COLO668 (cell line): Measurements from ENCODE around the gene ZNF48.
"Not testable (repeated sequence)": the region's sequence is repeated elsewhere in the genome, so short reads cannot be mapped to it uniquely, and the experiment has no call there.

Source experiments
- DNase-seq: peaks from one replicate; lab custom pipeline; 2025; ENCODE audit not compliant: unreplicated experiment; lab: John Stamatoyannopoulos, UW

The ZNF48 gene

DNA sequence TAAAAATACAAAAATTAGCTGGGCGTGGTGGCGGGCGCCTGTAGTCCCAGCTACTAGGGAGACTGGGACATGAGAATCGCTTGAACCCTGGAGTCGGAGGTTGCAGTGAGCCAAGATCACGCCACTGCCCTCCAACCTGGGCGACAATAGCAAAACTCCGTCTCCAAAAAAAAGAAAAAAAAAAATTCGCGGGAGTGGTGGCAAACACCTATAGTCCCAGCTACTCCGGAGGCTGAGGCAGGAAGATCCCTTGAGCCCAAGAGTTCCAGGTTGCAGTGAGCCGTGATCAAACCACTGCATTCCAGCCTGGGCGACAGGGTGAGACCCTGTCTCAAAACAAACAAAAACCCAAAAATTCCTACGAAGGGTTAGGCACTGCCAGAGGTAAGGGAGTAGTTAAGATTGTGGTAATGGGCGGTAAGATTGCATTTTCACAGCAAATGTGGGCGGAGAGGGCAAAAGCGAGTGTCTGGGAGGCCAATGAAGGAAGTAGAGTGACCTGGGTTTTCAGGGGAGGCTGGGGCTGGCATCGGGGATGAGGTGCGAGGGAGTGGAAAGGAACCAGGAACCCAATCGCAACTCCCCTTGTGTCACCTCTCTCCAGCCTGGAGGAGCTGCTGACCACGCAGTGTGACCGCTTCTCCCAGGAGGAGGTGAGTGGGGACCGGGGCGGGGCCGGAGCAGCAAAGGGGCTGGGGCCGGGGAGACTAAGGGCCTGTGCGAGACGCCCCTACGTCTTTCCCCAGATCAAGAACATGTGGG, 18.0 kb upstream of the ZNF48 start:
- no peak for DNase-seq

DNA sequence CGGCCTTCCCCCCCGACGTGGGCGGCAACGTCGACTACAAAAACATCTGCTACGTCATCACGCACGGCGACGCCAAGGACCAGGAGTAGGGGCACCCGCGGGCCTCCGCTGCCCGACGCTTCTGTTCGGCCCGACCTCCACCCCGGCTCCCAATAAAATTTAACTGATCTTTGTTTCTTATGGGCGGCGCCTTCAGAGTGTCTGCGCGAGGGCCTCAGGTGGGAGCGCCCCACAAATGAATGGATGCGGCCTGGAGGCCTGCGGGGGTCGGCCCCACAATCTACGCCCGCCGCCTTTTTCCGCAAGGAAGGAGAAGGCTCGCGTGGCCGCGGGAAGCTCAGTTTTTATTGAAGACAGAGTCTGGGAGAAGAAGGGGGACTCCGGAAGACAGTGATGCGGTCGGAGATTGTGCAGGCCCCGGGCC, 17.4 kb upstream of the ZNF48 start:
- peak; percentile 91 for DNase-seq

DNA sequence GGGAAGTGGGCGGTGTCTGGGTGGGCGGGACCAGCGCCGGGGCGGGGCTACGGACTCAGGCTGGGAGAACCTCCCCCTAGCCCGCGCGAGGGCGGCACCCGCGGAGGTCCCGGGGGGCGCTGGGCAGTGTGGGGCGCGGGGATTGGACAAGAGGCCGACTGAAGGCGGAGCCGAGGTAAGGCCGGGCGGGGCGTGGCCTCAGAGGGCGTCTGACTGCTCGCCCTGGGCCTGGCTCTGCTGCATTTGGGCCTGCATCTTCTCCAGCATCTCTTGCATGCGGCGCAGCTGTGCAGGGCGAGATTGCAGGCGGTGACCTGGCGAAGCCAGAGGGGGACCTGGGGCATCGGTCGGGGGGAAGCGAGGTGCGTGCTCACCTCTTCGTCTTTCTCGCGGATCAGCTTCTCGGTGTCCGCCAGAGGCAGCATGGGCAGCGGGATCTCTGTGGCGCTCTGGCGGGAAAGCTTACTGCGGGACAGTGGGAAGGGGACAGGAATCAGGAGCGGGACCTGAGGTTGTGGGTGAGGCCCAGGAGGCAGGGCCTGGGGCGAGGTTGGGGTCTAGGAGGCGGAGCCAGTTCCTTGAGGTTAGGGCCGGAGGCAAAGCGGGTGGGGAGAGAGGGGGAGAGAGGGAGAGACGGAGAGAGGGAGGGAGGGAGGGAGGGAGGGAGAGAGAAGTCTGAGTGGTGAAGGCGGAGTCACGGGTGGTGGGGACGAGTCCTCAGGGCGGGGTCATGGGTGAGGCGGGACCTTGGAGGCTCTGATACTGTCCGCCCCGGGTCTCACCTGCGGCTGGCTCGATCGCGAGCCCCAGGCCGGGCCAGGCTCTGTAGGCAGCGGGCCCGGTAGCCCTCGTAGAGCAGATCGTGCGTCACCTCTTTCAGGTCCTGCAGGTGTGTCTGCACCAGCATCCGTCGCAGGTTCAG, 16.7 kb upstream of the ZNF48 start:
- DNase-seq = peak; percentile 98

DNA sequence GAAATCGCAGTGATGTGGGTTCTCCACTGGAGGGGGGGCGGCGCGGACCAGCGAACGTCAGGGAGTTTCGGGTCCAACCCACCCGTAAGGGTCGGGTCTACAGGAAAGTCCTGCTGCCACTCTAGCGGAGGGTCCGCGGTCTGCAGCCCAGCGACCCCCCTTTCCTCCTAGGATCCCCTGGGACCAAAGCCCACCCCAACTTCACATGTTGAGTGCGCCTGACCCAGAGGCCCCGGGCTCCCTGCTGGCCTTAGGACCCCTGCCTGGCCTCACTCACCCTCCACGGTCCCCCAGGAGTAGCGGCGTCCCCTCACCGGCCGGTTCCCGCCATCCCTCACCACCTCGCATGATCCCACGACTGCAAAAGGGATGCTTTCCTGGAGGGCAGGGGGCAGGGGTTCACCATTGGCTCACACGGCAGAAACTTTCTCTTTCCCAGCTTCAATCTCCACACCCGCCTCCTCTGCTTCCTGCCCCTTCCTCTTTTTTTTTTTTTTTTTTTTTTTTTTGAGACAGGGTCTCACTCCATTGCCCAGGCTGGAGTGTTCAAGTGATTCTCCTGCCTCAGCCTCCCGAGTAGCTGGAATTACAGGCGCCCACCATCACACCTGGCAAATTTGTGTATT, 15.9 kb upstream of the ZNF48 start:
- DNase-seq = no peak

DNA sequence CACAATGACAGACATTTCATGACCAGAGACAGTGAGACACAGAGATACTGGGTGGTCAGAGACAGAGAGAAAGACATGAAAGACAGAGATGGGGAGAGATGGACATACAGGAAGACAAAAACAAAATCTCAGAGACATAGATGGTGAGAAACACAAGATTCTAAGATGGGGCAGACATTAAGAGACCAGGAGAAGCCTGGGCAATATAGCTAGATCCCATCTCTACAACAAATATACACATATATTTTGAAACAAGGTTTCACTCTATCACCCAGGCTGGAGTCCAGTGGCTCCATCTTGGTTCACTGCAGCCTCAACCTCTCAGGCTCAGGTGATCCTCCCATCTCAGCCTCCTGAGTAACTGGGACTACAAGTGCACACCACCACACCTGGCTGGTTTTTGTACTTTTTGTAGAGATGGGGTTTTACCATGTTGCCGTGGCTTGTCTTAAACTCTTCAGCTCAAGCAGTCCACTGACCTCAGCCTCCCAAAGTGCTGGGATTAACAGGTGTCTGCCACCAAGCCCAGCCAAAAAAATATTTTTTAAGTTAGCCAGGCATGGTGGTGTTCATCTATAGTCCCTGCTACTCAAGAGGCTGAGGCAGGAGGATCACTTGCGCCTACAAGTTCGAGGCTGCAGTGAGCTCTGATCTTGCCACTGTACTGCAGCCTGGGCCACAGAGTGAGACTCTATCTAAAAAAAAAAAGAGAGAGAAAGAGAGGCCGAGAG, 15.0 kb upstream of the ZNF48 start:
- DNase-seq = no peak

DNA sequence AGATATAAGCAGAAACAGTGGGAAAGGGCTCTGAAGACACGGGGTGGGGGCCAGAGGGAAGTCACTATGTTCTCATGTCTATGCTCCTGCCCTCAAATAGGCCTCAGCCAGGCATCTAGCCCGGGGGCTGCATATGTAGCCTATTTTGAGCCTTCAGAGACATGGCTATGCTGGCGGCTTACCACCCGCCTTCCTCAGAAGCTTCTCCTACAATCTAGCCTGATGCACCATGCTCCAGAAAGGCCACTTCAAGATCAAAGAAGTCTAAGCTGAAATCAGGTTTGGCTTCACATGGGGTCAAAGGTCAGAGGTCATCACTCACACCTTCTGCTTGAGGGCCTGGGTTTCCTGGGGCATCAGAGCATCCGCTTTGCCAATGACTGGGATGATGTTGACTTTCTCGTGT, 14.4 kb upstream of the ZNF48 start:
- no peak for DNase-seq

DNA sequence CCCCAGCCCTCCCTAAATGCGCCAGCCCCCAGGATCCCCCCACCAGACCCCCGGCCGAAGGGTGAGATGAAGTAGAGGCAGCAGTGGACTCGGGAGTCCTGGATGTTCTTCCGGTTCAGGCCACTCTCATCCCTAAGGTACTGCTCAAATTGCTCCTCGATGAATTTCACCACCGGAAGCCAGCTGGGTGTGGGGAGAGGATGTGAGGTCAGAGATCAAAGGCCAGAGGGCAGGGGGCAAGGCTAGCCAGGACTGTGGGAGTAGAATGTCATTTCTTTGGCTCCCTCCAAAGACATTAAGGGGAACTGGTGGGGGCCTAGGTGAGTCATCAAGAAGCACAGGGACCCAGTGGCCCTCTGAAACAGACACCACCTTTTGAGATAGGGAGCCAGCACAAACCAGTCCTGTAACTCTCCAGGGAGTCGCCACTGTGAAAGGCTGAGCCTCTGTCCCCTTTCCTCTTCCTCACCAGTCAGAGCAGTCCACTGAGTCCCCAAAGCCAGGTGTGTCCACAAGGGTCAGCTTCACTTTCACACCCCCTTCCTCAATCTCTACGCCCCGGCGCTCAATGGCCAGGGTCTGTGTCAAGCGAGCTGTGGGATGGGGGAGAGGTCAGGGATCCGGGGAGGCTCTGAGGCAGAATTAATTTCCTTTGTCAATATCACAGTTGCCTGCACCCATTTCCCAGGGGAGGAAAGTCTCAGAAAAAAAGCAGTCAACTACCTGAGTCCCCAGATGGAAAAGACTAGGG, 13.8 kb upstream of the ZNF48 start:
- peak; percentile 5 for DNase-seq

DNA sequence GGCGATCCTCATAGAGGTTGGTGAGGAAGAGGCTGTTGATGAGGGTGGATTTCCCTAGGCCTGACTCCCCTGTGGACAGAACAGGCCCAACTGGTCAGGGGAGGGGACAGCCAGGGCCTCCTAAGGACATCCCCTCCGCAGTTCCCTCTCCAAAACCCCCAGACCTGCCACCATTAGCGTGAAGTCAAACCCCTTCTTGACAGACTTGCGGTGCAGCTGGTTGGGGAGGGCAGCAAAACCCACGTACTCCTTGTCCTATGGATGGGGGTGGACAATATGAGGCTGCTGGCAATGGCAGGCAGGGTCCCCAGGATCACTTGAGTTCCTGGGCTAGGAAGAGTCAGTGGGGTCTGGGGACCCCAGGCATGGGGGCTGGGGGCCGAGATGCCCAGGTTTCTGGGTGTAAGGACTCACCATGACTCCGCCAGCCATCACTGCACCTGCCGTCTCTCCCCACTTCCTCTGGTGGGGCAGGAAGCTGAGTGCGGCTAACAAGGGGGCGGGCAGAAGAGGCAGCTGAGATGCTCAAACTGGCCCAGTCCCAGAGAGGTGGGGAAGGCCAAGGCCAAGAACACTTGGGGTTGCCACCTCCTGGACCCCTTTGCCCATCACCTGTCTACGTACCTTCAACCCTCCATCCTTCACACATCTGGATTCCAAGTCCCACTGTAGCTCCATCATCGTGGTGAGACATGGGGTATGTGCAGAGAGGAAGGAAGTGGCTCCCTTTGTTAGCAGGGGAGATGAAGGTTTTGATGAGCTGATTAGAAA, 12.9 kb upstream of the ZNF48 start, which contains the start of gene SEPTIN1:
Gene SEPTIN1, minus strand, starts transcription at position 451 of the 771 bp plus-strand sequence. Its CDS starts 19 bp downstream, at position 432.
- peak; percentile 11 for DNase-seq

DNA sequence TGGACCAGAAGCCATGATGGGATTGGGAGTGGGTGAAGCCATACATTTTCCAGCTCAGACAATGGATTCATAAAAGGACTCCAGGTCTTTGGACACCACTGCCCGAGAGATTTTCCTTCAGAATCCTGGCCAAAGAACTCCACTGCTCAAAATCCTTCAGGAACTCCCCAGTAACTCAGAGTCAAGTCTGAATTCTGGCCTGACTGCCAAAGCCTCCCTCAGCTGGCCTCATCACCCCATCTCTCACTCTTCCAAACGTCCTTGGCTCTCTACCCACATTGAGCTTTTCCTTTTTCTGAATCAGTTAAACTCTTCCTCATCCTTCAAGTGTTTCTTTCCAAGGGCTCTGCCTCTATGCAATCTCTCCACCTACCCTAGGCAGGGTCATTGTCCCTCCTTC, 11.7 kb upstream of the ZNF48 start:
- no peak for DNase-seq

DNA sequence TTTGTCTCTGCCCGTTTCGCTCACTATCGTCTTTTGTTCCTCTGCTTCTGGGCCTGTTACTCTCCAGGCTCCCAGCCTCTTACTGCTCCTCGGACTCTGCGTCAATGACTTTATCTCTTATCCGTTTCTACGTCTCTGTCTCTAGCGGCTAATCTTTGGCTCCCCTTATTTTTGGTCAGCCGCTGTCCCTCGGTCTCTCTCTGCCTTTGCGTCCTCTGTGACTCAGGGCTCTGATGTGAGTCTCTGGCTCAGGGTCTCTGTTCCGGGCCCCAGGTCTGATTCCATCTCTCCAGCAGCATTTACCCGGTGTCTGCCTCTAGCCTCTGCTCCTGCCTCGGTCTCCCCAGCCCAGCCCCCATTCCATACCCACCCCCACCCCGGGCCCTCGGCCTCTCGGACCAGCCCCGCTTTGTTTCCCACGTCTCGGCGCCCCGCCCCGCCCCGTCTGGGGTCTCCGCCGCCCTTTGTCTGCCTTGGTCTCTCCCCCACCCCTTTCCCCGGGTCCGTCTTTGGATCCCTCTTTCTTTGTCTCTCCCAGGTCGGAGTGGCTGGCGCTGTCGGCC, 547 bp upstream of the ZNF48 start:
- DNase-seq = no peak

DNA sequence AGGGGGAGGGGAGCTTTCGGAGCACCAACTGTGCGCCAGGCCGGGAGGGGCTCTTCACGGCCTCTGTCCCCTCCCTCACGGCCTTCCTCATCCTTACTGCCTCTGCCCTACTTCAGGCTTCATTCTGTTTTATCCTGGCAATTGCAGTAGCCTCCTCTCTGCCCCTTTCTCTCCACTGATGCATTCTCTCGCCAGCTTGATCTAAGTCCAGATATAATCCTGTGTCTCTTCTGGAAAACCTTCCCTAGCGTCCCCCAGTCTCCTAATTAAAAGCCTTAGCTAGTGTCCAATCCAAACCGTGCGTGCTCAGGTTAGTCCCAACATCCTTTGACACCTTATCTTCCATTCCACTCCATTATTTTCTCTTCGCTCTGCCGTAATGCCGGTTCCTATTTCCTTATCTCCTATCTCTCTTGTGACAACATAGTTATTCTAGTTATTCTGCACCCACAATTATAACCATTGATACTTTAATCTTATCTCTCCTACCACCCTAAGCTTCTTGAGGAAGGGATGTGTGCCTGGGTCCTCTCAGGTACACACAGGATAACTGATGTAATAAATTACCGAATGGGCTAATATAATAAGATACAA, 869 bp downstream of the ZNF48 start:
- DNase-seq = peak; percentile 26

DNA sequence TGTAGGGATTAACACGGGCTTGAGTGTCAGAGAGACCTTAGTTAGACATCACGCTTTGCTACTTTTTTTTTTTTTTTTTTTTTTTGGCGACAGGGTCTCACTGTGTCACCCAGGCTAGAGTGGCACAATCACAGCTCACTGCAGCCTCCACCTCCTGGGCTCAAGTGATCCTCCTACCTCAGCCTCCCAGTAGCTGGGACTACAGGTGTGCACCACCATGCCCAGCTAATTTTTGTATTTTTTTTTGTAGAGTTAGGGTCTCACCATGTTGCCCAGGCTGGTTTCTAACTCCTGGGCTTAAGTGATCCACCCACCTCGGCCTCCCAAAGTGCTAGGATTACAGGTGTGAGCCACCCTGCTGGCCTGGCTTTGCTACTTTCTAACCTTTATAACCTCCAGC, 1.4 kb downstream of the ZNF48 start:
- DNase-seq = not testable (repeated sequence)

DNA sequence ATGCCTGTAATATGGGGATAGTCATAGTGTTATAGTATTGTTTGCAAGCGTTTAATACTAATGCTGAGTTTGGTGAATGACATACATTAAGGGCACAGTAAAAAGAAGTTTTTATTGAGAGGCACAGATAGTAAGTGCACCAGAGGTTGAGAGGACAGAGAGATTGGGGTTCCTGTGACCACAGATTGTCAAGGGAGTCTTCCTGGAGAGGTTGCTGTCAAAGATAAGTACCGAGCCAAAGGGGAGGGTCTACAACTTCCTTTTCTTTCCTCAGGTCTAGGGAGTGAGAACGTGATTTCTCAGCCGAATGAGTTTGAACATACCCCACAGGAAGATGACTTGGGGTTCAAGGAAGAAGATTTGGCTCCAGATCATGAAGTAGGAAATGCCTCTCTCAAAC, 1.8 kb downstream of the ZNF48 start:
- DNase-seq = no peak

DNA sequence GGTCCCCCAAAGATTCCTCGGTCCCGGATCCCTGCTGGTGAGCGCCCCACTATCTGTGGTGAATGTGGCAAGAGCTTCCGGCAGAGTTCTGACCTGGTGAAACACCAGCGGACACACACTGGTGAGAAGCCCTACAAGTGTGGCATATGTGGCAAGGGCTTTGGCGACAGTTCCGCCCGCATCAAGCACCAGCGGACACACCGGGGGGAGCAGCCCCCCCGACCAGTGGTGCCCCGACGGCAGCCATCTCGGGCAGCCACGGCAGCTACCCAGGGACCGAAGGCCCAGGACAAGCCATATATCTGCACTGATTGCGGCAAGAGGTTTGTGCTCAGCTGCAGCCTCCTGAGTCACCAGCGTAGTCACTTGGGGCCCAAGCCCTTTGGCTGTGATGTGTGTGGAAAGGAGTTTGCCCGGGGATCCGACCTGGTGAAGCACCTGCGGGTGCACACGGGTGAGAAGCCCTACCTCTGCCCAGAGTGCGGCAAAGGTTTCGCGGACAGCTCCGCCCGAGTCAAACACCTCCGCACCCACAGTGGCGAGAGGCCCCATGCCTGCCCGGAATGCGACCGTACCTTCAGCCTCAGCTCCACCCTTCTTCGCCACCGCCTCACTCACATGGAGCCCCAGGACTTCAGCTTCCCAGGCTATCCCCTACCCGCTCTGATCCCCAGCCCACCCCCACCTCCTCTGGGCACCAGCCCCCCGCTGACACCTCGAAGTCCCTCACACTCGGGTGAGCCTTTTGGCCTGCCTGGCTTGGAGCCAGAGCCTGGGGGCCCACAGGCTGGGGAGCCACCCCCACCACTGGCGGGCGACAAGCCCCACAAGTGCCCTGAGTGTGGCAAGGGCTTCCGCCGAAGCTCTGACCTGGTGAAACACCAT, 2.8 kb downstream of the ZNF48 start:
- no peak for DNase-seq

DNA sequence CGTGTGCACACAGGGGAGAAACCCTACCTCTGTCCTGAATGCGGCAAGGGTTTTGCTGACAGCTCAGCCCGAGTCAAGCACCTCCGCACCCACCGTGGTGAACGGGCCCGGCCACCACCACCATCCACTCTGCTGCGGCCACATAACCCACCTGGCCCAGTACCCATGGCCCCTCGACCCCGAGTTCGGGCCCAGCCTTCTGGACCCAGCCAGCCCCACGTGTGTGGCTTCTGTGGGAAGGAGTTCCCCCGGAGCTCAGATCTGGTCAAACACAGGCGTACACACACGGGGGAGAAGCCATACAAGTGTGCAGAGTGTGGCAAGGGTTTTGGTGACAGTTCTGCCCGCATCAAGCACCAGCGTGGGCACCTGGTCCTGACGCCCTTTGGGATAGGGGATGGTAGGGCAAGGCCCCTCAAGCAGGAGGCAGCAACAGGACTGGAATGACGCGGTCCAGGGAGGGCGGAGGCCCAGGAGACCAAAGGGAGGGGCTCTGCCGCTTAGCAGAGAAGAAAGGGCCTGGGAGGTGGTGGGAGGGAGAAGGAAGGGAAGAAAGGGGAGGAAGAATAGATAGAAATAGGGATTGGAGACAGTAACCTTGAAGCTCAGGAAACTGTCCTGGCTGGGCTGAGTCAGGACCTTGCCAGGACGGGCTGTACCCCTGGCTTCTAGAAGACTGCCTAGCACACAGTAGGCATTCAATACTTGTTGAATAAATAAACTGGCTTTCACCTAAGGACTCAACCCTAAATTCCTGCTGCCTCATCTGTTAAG, 3.6 kb downstream of the ZNF48 start:
- no peak for DNase-seq

DNA sequence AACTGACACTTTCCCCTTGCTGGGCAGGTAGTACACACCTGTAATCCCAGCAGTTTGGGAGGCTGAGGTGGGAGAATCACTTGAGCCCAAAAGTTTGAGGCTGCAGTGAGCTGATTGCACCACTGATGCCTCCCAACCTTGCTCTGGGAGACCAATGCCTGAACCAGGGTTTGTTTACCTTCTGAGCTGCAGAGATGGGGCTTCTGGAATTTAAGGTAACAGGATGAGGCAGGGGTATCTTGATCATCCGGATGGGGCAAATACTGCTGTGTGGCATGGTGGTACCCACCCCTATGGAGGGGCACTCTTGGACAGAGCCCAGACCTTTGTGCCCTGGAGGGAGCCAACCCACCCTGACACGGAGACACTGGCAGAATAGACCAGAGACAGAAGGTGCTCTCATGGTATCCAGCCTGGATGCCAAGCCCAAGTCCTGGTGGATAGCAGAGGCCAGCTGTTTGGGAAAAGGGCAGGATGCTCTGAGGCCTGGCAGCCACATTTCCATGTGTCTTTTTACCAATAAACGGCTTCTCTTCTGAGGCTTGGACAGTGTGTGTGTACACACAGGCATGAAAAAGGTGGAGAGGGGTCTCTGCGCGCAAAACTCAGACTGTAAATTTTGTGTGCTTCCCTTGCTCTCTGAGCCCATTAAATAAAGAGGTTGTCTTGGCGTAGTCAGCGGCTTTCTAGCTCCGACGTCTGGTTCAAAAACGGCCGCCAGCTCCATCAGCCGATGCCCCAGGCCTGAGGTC, 4.4 kb downstream of the ZNF48 start:
- DNase-seq = peak; percentile 30
